Epidermal melanocyte (primary cell): Measurements from ENCODE around the gene CTBP1.
A peak's percentile ranks its signal among the peaks of the same experiment; 100 is the strongest.
"Not testable (repeated sequence)": the region's sequence is repeated elsewhere in the genome, so short reads cannot be mapped to it uniquely, and the experiment has no call there.

Experiments used
- DNase-seq: peaks from one replicate; pipeline ENCODE4 v3.0.0; 2011; ENCODE audit warnings: low spot score; ENCODE audit not compliant: insufficient read length

Gene CTBP1

GRCh38 chr4:1239141-1239949, 9.6 kb downstream of the CTBP1 start:
- DNase-seq, result no peak

GRCh38 chr4:1238676-1239000, 10.3 kb downstream of the CTBP1 start:
- DNase-seq, result no peak

GRCh38 chr4:1237981-1238675, 10.8 kb downstream of the CTBP1 start:
- DNase-seq, result no peak

GRCh38 chr4:1237261-1237660, 11.7 kb downstream of the CTBP1 start:
- DNase-seq, result not testable (repeated sequence)

- DNase-seq, result not testable (repeated sequence)
Observed at GRCh38 chr4:1236836-1237235, 12.1 kb downstream of the CTBP1 start.

GRCh38 chr4:1236103-1236641, 12.8 kb downstream of the CTBP1 start:
- DNase-seq, result no peak

GRCh38 chr4:1235381-1236102, 13.4 kb downstream of the CTBP1 start:
- no peak for DNase-seq

- DNase-seq, result no peak
Observed at GRCh38 chr4:1234811-1235292, 14.1 kb downstream of the CTBP1 start.

- peak; percentile 83 for DNase-seq
Observed at GRCh38 chr4:1234309-1234695, 14.6 kb downstream of the CTBP1 start.

GRCh38 chr4:1233641-1234308, 15.2 kb downstream of the CTBP1 start:
- peak; percentile 74 for DNase-seq

- no peak for DNase-seq
Observed at GRCh38 chr4:1232661-1233621, 16.0 kb downstream of the CTBP1 start.

GRCh38 chr4:1231637-1232360, 17.1 kb downstream of the CTBP1 start:
- no peak for DNase-seq

- DNase-seq, result no peak
Observed at GRCh38 chr4:1230971-1231636, 17.8 kb downstream of the CTBP1 start.

- no peak for DNase-seq
Observed at GRCh38 chr4:1230316-1230715, 18.6 kb downstream of the CTBP1 start.

GRCh38 chr4:1229117-1229849, 19.6 kb downstream of the CTBP1 start:
- DNase-seq, result no peak

- DNase-seq, result no peak
Observed at GRCh38 chr4:1227816-1228215, 21.1 kb downstream of the CTBP1 start.

GRCh38 chr4:1226598-1226997, 22.3 kb downstream of the CTBP1 start:
- DNase-seq, result no peak

GRCh38 chr4:1226144-1226481, 22.8 kb downstream of the CTBP1 start:
- no peak for DNase-seq
